IMR-90 (cell line): ENCODE measurements around the gene GDPD5. TPM values are rescaled to one million over a fixed set of nuclear protein-coding genes. Genes with fewer than 3 reads are reported as not detected.
A peak's percentile ranks its signal among the peaks of the same experiment; 100 is the strongest.

Source experiments
- ATAC-seq: fragments of 200-7000 bp; cut with Tn5 transposase; 2 replicates; pipeline ENCODE4 v1.9.1; 2020; ENCODE audit warnings: low read depth, mild to moderate bottlenecking, moderate library complexity
- BruUV-seq: library from RNA; stranded (reverse); fragments of 400-500 nt; replicated peaks from 2 replicates; lab custom pipeline; 2021; lab: Mats Ljungman, UMichigan
- CTCF ChIA-PET: fragments of 300-600 bp; formaldehyde crosslinking; extraction: SDS; loops from one replicate; lab custom pipeline; 2021; ENCODE audit warnings: antibody characterized with exemption; lab: Yijun Ruan, JAX
- POLR2A ChIA-PET: fragments of 300-600 bp; sonication (Branson Sonifier 250); formaldehyde crosslinking; loops from one replicate; lab custom pipeline; 2022; ENCODE audit warnings: antibody characterized with exemption; ENCODE audit not compliant: unreplicated experiment; lab: Charles Lee
- DNase-seq: peaks from one replicate; pipeline ENCODE4 v3.0.0; 2013
- H2AFZ ChIP-seq: replicated peaks from 2 replicates; pipeline ENCODE3; 2013; ENCODE audit warnings: low read length, mild to moderate bottlenecking; ENCODE audit not compliant: poor library complexity
- H2AK5ac ChIP-seq: 2 replicates; pipeline ENCODE4 v1.6.1; 2013; ENCODE audit warnings: low read depth, low read length, inconsistent platforms
- H2AK9ac ChIP-seq: replicated peaks from 2 replicates; pipeline ENCODE3; 2013; ENCODE audit warnings: mild to moderate bottlenecking, low read depth, low read length, moderate library complexity; ENCODE audit not compliant: poor library complexity
- H2BK120ac ChIP-seq: 2 replicates; pipeline ENCODE4 v1.6.1; 2013; ENCODE audit warnings: low read depth, low read length, inconsistent platforms
- H2BK15ac ChIP-seq: 3 replicates; pipeline ENCODE4 v1.6.1; 2013; ENCODE audit warnings: low read depth, low read length, inconsistent platforms
- H2BK20ac ChIP-seq: 2 replicates; pipeline ENCODE4 v1.6.1; 2013; ENCODE audit warnings: low read depth, mild to moderate bottlenecking, inconsistent platforms, low read length, moderate library complexity
- H2BK5ac ChIP-seq: 2 replicates; pipeline ENCODE4 v1.6.1; 2013; ENCODE audit warnings: mild to moderate bottlenecking, low read depth, low read length, inconsistent platforms; ENCODE audit not compliant: poor library complexity, severe bottlenecking
- H3K14ac ChIP-seq: replicated peaks from 2 replicates; pipeline ENCODE4 v1.6.1; 2013; ENCODE audit warnings: low read depth, low read length, inconsistent platforms
- H3K18ac ChIP-seq: 2 replicates; pipeline ENCODE4 v1.6.1; 2013; ENCODE audit warnings: low read depth, low read length, control low read depth
- H3K23ac ChIP-seq: 2 replicates; pipeline ENCODE4 v1.6.1; 2013; ENCODE audit warnings: low read depth, low read length, inconsistent platforms
- H3K27ac ChIP-seq: 2 replicates; pipeline ENCODE4 v1.5.1; 2013; ENCODE audit warnings: mild to moderate bottlenecking, control low read depth, low read length; ENCODE audit not compliant: insufficient read depth
- H3K27me3 ChIP-seq: 2 replicates; pipeline ENCODE4 v1.6.1; 2013; ENCODE audit warnings: low read length; ENCODE audit not compliant: control insufficient read depth, insufficient read depth
- H3K36me3 ChIP-seq: 2 replicates; pipeline ENCODE4 v1.6.1; 2013; ENCODE audit warnings: low read length, mixed read lengths; ENCODE audit not compliant: control insufficient read depth, insufficient read depth
- H3K4ac ChIP-seq: 2 replicates; pipeline ENCODE4 v1.6.1; 2013; ENCODE audit warnings: low read depth, low read length, inconsistent platforms
- H3K4me1 ChIP-seq: 2 replicates; pipeline ENCODE4 v1.6.1; 2013; ENCODE audit warnings: low read length, mixed read lengths; ENCODE audit not compliant: control insufficient read depth, insufficient read depth
- H3K4me2 ChIP-seq: 2 replicates; pipeline ENCODE4 v1.6.1; 2013; ENCODE audit warnings: low read depth, mild to moderate bottlenecking, control low read depth, low read length, moderate library complexity
- H3K4me3 ChIP-seq: 2 replicates; pipeline ENCODE4 v1.5.1; 2013; ENCODE audit warnings: low read depth, mild to moderate bottlenecking, control low read depth, low read length, moderate library complexity; ENCODE audit not compliant: insufficient read depth
- H3K56ac ChIP-seq: 2 replicates; pipeline ENCODE4 v1.6.1; 2013; ENCODE audit warnings: low read length, inconsistent platforms; ENCODE audit not compliant: insufficient read depth; ENCODE audit errors: extremely low read depth
- H3K79me1 ChIP-seq, 2 experiments: 2 replicates each; pipeline ENCODE4 v1.6.1; 2013; ENCODE audit warnings: low read length in 2 of 2, inconsistent platforms in 1 of 2, low read depth in 1 of 2
- H3K9ac ChIP-seq: 2 replicates; pipeline ENCODE4 v1.6.1; 2013; ENCODE audit warnings: low read depth, low read length, control low read depth
- H3K9me1 ChIP-seq: 2 replicates; pipeline ENCODE4 v1.6.1; 2013; ENCODE audit warnings: low read length, inconsistent platforms; ENCODE audit not compliant: insufficient read depth
- H3K9me3 ChIP-seq: 2 replicates; pipeline ENCODE4 v1.6.1; 2013; ENCODE audit warnings: low read length; ENCODE audit not compliant: control insufficient read depth, insufficient read depth
- H4K20me1 ChIP-seq: 2 replicates; pipeline ENCODE4 v1.6.1; 2013; ENCODE audit warnings: low read length, inconsistent platforms; ENCODE audit not compliant: insufficient read depth
- H4K5ac ChIP-seq: 2 replicates; pipeline ENCODE4 v1.6.1; 2013; ENCODE audit warnings: mild to moderate bottlenecking, low read depth, low read length, control low read depth
- H4K8ac ChIP-seq, 2 experiments: 2 replicates each; pipeline ENCODE4 v1.6.1; 2013; ENCODE audit warnings: low read depth in 2 of 2, low read length in 2 of 2, control low read depth in 1 of 2, inconsistent platforms in 1 of 2
- H4K91ac ChIP-seq: 2 replicates; pipeline ENCODE4 v1.6.1; 2013; ENCODE audit warnings: low read depth, low read length, inconsistent platforms; ENCODE audit not compliant: insufficient read depth
- CEBPB ChIP-seq: IDR thresholded peaks from 2 replicates; pipeline ENCODE4 v1.6.1; 2012; ENCODE audit warnings: low read depth, low read length, improper control_type of control experiment
- CHD1 ChIP-seq: IDR thresholded peaks from 2 replicates; pipeline ENCODE4 v1.6.1; 2012; ENCODE audit warnings: low read depth, low read length, improper control_type of control experiment
- MAZ ChIP-seq: IDR thresholded peaks from 2 replicates; pipeline ENCODE4 v1.6.1; 2012; ENCODE audit warnings: low read depth, mild to moderate bottlenecking, low read length, improper control_type of control experiment, moderate library complexity, borderline replicate concordance
- RAD21 ChIP-seq: IDR thresholded peaks from 2 replicates; pipeline ENCODE4 v1.6.1; 2012; ENCODE audit warnings: low read length, improper control_type of control experiment
- RCOR1 ChIP-seq: IDR thresholded peaks from 2 replicates; pipeline ENCODE4 v1.6.1; 2012; ENCODE audit warnings: mild to moderate bottlenecking, low read length, improper control_type of control experiment; ENCODE audit not compliant: insufficient replicate concordance
- RFX5 ChIP-seq: IDR thresholded peaks from 2 replicates; pipeline ENCODE4 v1.8.0; 2012; ENCODE audit warnings: low read depth, mild to moderate bottlenecking, low read length, moderate library complexity
- WGBS, 2 experiments: methylation state at CpG; one replicate each; pipeline versions ENCODE4 v1.1.5 to v1.1.7; 2013; ENCODE audit warnings: missing lambda C conversion rate in 2 of 2; ENCODE audit not compliant: insufficient read length in 1 of 2; ENCODE audit errors: extremely low coverage in 2 of 2; 5-methylcytosine and 5-hydroxymethylcytosine counted together
- dilution Hi-C: fragments of 300-500 bp; cut with HindIII; formaldehyde crosslinking; loops from one replicate; pipeline ENCODE4 v1.14.3; 2018; ENCODE audit warnings: low sequenced_read_pairs; ENCODE audit not compliant: unreplicated experiment
- in situ Hi-C: fragments of 300-500 bp; cut with MboI; formaldehyde crosslinking; loops from 3 replicates; pipeline ENCODE4 v1.14.3; 2019; ENCODE audit warnings: low sequenced_read_pairs, inconsistent platforms, mixed read lengths
- intact Hi-C: fragments of 100-400 bp; cut with micrococcal nuclease; formaldehyde crosslinking; loops from 2 replicates; pipeline ENCODE4 v1.10.0; 2022
- polyA plus RNA-seq, 3 experiments: library from polyadenylated mRNA; depleted of rRNA; stranded (reverse); fragments of >200 nt; gene quantifications; 2 replicates each; pipeline ENCODE4 v1.2.3, GENCODE V29; 2012; ENCODE audit warnings: low replicate concordance in 1 of 3
- total RNA-seq: library from RNA; depleted of rRNA; stranded (reverse); fragments of >200 nt; gene quantifications from 2 replicates; pipeline ENCODE4 v1.2.3, GENCODE V29; 2012
- TF ChIP-seq, protein P1 (sequence below): fragments of 150-350 bp; IDR thresholded peaks from 2 replicates; pipeline ENCODE4 v1.6.1; 2017; ENCODE audit warnings: mild to moderate bottlenecking, antibody characterized with exemption, low read length, low read depth
- TF ChIP-seq, protein P2 (sequence below): fragments of 150-350 bp; IDR thresholded peaks from 2 replicates; pipeline ENCODE4 v1.6.1; 2016; ENCODE audit warnings: low read depth, mild to moderate bottlenecking, low read length, moderate library complexity, borderline replicate concordance
- TF ChIP-seq, protein P3 (sequence below): conservative IDR thresholded peaks from 2 replicates; pipeline ENCODE4 v1.5.1; 2012; ENCODE audit warnings: mild to moderate bottlenecking, low read depth, low read length, improper control_type of control experiment

GDPD5 gene
- total and polyA plus RNA-seq, 2 of the 4 experiments (the other 2 are of a cell fraction): 2.0 to 7.9 TPM

DNA sequence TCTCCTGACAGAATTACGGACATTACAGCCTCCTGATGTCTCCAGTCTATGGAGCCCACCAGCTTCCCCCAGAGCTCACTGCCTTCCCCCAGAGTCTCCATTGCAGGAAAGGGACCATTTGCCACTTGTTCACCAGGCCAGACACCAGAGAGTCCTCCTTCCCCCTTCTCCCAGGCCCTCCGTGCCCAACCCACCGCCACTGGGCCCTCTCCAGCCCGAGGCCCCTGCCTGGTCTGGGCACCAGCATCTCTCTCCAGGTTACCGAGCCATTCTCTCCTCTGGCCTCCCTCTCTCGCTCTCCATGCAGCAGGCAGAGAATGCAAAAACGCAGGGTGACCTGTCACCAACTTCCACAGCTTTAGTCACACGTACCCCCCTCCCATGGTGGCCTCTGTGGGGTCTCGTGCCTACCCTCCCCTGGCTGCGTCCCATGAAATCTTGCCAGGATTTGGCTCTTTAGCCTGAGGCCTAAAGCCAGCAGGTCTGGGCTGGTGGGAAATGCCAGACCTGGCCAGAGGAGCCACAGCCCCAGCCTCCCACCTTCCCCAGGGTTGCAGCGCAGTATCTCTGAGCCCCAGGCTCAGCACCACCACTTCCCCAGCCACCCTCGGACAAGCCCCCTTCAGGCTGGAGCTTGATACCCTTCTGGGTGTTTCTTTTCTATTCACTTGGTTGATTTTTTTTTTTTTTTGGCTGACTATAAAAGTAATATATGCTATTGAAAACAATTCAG is 29.5 kb upstream of the GDPD5 start (continued):
- TF ChIP-seq, protein P1, sequence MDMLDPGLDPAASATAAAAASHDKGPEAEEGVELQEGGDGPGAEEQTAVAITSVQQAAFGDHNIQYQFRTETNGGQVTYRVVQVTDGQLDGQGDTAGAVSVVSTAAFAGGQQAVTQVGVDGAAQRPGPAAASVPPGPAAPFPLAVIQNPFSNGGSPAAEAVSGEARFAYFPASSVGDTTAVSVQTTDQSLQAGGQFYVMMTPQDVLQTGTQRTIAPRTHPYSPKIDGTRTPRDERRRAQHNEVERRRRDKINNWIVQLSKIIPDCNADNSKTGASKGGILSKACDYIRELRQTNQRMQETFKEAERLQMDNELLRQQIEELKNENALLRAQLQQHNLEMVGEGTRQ: no peak

DNA sequence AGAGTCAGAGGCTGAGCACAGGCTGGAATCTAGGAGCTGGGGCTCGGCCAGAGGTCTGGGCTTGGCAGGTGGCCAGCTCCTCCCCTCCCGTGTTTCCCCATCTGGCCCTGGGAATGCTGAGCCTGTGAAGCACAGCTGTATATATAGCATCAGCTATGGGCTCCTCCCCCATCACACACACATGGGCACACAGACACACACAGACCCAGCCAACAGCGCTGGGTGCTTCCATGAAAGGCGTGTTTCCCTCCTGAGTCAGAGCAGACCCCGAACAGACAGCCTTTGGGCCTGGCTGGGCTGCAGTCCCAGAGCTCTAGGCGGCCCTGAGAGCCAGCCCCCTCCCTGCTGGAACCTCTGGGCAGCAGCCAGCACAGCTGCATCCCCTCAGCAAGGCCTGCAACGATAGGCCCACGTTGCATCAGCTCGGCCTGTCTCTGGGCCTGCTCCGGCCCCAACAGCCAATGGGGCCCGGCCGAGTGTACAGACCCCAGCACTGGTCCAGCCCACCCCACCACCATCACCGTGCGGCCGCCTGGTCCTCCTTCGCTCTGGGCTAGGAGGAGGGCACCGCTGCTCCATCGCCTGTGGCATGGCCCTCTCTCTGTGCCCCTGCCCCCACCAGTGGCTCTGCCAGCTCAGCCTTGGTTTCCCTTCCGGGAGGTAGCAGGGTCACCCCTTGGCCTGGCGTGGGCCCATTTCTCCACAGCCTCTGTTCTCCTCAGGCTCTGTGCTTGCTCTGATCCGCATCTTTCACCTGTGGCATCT is 28.7 kb upstream of the GDPD5 start:
- Histone ChIP-seq H3K27me3 (no peaks in the 10 kb centered on the region), H3K56ac (peak overlapping the region; percentile 93), H3K36me3 (no peaks in the 10 kb centered on the region), H2BK20ac (peak overlapping the region; percentile 95), H4K8ac (peak overlapping the region; percentile 97 to 98), H3K9me3 (no peaks in the 10 kb centered on the region), H3K18ac (peak overlapping the region; percentile 82), H4K20me1 (no peaks in the 10 kb centered on the region), H2AK5ac (peak overlapping the region; percentile 97), H3K23ac (peak overlapping the region; percentile 64), H2BK120ac (peak overlapping the region; percentile 92), H2BK5ac (peak overlapping the region; percentile 91), H3K79me1 (peaks cover 9 to 46% of the 10 kb centered on the region in 2 experiments), H2AFZ (peak overlapping the region; percentile 87), H3K27ac (peak overlapping the region; percentile 96), H3K4me2 (peak overlapping the region; percentile 78), H3K4me3 (peak overlapping the region; percentile 27; the same call in 1 of the 2 replicates), H2BK15ac (peak overlapping the region; percentile 97), H3K4me1 (peaks cover 36% of the 10 kb centered on the region), H3K9me1 (peaks cover 33% of the 10 kb centered on the region), H2AK9ac (peak overlapping the region; percentile 98), H3K14ac (peak overlapping the region; percentile 80), H3K4ac (peak overlapping the region; percentile 97), H4K5ac (peak overlapping the region; percentile 94), H3K9ac (peak overlapping the region; percentile 81), H4K91ac (peak overlapping the region; percentile 98)
- intact Hi-C loops (no loop called here), dilution Hi-C loops (no loop called here), in situ Hi-C loops (no loop called here)
- DNase-seq (peak; percentile 100), ATAC-seq (peak; percentile 84)
- 13% methylated on average over 15 of the region's 21 CpGs; no CpG with 5 or more reads in 1 of the 2 experiments for WGBS, 2 experiments
- POLR2A ChIA-PET: interaction anchor here (1.7 to 2.4 kb wide), 2 partner anchors 8 to 11 kb away, joined by 18 to 27 read pairs; no protein-coding TSS in a partner anchor
- no TSS peak for BruUV-seq
- CTCF ChIA-PET: interaction anchor here (0.6 to 1.3 kb wide), 4 partner anchors 8 to 22 kb away, joined by 3 to 5 read pairs (median 4); no protein-coding TSS in a partner anchor
- TF ChIP-seq, protein P2, sequence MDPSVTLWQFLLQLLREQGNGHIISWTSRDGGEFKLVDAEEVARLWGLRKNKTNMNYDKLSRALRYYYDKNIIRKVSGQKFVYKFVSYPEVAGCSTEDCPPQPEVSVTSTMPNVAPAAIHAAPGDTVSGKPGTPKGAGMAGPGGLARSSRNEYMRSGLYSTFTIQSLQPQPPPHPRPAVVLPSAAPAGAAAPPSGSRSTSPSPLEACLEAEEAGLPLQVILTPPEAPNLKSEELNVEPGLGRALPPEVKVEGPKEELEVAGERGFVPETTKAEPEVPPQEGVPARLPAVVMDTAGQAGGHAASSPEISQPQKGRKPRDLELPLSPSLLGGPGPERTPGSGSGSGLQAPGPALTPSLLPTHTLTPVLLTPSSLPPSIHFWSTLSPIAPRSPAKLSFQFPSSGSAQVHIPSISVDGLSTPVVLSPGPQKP: no peak
- TF ChIP-seq RCOR1 (peak; percentile 89), RFX5 (peak; percentile 38; the same call in 1 of the 2 replicates), CEBPB (peak; percentile 90), CHD1 (no peak), MAZ (peak; percentile 99; the same call in 1 of the 2 replicates), RAD21 (peak; percentile 23; the same call in 1 of the 2 replicates)
- TF ChIP-seq, protein P3, sequence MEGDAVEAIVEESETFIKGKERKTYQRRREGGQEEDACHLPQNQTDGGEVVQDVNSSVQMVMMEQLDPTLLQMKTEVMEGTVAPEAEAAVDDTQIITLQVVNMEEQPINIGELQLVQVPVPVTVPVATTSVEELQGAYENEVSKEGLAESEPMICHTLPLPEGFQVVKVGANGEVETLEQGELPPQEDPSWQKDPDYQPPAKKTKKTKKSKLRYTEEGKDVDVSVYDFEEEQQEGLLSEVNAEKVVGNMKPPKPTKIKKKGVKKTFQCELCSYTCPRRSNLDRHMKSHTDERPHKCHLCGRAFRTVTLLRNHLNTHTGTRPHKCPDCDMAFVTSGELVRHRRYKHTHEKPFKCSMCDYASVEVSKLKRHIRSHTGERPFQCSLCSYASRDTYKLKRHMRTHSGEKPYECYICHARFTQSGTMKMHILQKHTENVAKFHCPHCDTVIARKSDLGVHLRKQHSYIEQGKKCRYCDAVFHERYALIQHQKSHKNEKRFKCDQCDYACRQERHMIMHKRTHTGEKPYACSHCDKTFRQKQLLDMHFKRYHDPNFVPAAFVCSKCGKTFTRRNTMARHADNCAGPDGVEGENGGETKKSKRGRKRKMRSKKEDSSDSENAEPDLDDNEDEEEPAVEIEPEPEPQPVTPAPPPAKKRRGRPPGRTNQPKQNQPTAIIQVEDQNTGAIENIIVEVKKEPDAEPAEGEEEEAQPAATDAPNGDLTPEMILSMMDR: no peak
